OCI-M2 (cell line): ENCODE results near the gene INPP5A.
"Not testable (repeated sequence)": the region's sequence is repeated elsewhere in the genome, so short reads cannot be mapped to it uniquely, and the experiment has no call there.

ENCODE experiments used
- DNase-seq: peaks from one replicate; lab custom pipeline; 2025; ENCODE audit not compliant: unreplicated experiment; lab: John Stamatoyannopoulos, UW

Gene INPP5A

DNA sequence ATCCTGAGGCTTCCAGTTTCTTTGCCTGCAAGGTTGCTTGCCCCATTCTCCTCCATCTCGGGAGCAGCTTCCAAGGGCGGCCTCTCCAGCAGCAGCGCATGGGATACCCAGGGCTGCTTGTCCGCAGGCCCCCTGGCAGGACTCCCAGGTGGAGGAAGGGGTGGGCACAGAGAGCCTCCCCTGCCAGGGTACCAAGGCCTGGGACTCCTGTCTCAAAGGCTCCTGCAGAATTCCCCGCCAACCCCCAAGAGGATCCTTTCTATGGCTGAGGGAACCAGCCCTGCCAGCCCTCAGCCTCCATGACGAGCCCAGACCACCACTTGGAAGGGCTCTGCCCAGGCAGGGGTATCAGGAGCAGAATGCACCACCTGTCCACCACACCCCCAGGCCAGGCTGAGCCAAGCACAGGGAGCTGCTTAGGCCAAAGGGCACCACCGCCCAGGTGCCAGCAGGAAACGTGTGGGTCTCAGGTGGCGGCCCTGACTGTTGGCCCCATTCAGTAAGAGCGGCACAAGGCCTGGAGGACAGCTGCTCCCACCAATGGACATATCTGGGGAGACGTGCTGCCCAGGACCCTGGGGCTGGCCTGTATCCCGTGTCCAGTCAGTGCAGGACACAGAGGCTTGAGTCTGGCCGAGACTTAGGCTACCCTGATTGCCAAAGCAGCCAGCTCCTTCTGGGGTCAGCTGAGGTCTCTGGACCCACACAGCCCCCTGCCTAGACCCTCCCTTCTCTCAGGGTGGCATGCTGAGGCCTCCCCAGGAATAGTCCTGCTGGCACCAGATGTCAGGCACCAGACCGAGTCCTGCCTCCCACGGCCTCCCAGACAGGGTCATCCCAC is 33.8 kb upstream of the INPP5A start:
- no peak for DNase-seq

- no peak for DNase-seq
Observed at GRCh38 chr10:132504501-132505272, 32.9 kb upstream of the INPP5A start.

DNA sequence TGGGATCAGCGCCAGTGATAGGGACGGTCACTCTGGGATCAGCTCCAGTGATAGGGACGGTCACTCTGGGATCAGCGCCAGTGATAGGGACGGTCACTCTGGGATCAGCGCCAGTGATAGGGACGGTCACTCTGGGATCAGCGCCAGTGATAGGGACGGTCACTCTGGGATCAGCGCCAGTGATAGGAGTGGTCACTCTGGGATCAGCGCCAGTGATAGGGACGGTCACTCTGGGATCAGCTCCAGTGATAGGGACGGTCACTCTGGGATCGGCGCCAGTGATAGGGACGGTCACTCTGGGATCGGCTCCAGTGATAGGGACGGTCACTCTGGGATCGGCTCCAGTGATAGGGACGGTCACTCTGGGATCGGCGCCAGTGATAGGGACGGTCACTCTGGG is 32.0 kb upstream of the INPP5A start:
- DNase-seq: not testable (repeated sequence)

- no peak for DNase-seq
Observed at GRCh38 chr10:132506711-132507408, 30.7 kb upstream of the INPP5A start.

GRCh38 chr10:132507409-132507955 is 30.1 kb upstream of the INPP5A start:
- no peak for DNase-seq

GRCh38 chr10:132507956-132508490 is 29.6 kb upstream of the INPP5A start:
- DNase-seq: no peak

DNA sequence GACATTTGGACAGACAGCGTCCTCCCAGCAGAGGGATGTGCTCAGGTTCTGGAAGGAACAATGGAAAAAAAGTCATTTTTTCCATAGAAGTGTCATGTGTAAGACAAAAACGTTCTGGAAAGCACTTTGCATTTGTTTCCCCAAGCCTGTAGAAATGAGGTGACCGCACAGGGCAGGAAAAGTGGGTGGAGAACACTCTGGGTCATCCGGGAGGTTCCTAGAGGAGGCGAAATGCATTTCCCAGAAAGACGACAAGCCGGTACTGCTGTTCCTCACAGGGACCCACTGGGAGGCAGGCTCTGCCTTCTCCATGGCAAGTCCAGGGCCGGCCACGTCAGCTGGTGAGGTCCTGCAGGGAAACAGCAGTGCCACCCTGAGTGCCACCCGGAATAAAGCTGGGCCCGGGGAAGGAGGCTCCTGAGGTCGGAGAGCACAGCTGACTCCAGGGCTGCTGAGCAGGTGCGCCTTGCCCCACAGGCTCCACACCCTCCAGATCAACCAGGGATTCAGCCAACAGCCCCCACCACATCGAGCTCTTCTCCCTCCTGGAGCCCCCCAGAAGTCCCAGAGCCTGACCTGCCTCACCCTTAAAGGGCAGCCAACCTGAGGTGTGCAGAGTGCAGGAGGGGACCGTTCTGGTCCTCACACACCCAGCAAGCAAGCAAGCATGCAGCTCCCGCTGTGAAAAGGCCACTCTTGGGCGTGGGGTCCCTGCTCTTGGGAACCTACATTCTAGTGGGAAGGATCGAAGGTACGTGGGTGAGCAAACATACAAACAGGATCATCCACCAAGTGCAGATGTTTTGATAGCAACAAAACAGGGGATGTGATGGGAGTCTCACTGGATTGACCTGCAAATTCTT is 28.8 kb upstream of the INPP5A start:
- no peak for DNase-seq

GRCh38 chr10:132509506-132510173 is 27.9 kb upstream of the INPP5A start:
- no peak for DNase-seq

- no peak for DNase-seq
Observed at GRCh38 chr10:132510174-132510611, 27.4 kb upstream of the INPP5A start.

- DNase-seq: no peak
Observed at GRCh38 chr10:132511121-132512051, 26.2 kb upstream of the INPP5A start.

- DNase-seq: no peak
Observed at GRCh38 chr10:132512052-132512442, 25.5 kb upstream of the INPP5A start.

GRCh38 chr10:132512693-132513345 is 24.8 kb upstream of the INPP5A start:
- DNase-seq: no peak

- DNase-seq: no peak
Observed at GRCh38 chr10:132514821-132515520, 22.6 kb upstream of the INPP5A start.

DNA sequence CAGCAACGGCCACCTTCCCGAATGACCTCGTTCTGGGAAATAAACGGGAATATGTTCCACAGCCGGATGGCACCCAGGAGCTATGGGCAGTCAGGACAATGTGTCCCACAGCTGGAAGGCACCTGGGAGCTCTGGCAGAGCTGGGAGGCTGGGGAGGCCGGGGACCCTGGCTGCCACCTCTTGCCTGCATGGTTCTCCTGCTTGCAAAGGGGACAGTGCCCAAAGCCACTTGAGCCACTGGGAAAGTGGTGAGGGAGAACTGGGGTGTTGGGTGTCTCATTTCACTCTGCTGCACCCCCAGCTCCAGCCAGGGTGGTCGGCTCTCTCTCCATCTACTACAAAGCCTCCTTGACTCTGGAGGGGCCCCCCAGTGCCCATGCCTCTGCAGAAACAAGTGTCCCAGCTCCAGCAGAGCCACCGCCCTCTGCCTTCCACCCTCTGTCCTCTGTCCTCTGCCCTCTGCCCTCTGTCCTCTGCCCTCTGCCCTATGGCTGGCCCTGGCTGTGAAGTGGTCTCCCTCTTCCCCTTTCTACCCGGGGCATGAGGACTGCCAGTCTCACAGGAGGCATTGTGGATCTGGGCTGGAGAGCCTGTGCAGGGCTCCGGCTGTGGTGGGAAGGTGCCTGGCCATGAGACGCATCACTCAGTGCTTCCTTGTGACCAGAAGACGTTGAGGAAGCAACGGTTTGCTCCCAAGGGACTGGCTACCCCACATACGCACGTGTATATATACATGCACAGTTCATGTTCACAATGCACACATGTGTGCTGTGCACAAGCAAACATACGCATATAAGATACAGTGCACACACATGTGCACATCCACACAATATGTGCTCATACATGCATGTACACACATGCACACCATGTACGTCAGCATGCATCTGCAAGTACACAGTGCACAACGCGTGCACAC is 21.5 kb upstream of the INPP5A start:
- no peak for DNase-seq

DNA sequence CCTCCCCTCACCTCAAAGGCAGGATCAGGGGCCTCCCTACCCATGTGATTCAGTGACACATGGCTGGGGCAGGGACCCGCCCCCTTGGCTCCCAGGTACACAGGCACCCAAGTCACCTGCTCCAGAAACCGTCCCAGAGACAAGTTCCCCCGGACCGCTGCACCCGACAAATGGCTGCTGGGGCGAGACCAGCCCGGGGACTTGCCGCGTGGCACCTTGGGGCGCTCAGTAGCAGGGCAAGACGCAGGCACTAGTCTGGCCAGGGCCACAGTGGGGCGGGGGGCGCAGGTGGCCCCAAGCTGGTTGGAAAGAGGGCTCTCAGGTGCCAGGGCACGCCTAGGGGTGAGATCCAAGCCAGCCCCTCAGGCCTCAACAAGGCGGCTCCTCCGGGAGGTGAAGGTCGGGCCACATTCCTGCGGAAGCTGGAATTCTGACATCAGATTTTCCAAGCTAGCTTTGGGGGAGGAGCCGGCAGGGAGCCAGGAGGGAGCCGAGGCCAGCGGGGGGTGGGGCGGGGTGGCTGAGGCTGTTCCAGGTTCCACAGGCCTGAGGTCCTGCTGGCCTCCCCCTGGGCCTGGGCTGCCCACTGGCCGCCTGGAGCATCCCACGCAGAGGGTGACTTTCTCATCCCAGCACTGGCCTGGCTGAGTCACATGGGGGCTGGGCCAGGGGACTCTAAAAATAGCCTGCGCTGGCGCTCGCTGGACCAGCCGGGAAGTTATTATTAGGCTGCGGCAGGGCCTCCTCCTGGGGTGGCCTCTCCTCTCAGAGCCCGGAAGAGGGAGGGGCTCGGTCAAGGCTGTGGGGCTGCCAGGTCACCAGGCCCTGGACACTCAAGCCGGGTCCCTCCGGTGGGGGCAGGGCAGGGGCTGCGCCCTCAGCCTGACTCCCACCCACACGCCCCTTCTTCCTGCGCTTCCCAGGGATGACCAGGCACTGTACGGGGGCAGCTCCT is 20.5 kb upstream of the INPP5A start:
- no peak for DNase-seq
